Muscle of leg (tissue), 11 donors: ENCODE results near the gene RNF130. TPM values are rescaled to one million over a fixed set of nuclear protein-coding genes. Genes with fewer than 3 reads are reported as not detected.
A peak's percentile ranks its signal among the peaks of the same experiment; 100 is the strongest.

ENCODE experiments used
- DNase-seq: peaks from one replicate; pipeline ENCODE4 v3.0.0; 2013
- H3K27ac ChIP-seq: one replicate; pipeline ENCODE4 v1.5.1; 2013; ENCODE audit warnings: mild to moderate bottlenecking, low read length, control low read depth
- H3K27me3 ChIP-seq: one replicate; pipeline ENCODE4 v1.6.1; 2013; ENCODE audit warnings: low read length; ENCODE audit not compliant: control insufficient read depth, insufficient read depth
- H3K36me3 ChIP-seq: one replicate; pipeline ENCODE4 v1.6.1; 2013; ENCODE audit warnings: low read length; ENCODE audit not compliant: control insufficient read depth, insufficient read depth
- H3K4me1 ChIP-seq: one replicate; pipeline ENCODE4 v1.6.1; 2013; ENCODE audit warnings: low read length; ENCODE audit not compliant: control insufficient read depth, insufficient read depth
- H3K4me3 ChIP-seq: one replicate; pipeline ENCODE4 v1.5.1; 2013; ENCODE audit warnings: low read length, control low read depth
- H3K9me3 ChIP-seq: replicated peaks from 2 replicates; pipeline ENCODE4 v1.6.1; 2013; ENCODE audit warnings: low read depth, low read length; ENCODE audit not compliant: control insufficient read depth
- WGBS: methylation state at CpG from one replicate; pipeline ENCODE4 v1.1.5; 2013; ENCODE audit warnings: missing lambda C conversion rate; ENCODE audit not compliant: insufficient coverage; 5-methylcytosine and 5-hydroxymethylcytosine counted together
- polyA plus RNA-seq, 8 donors: library from polyadenylated mRNA; unstranded; fragments of 120-200 nt; gene quantifications; one replicate each; pipeline versions ENCODE4 v1.2.1 to v1.2.3, GENCODE V29; 2013; ENCODE audit warnings: inconsistent platforms in 1 of 8, low replicate concordance in 1 of 8; ENCODE audit not compliant: insufficient read length in 8 of 8, insufficient read depth in 1 of 8
- total RNA-seq: library from RNA; stranded (reverse); fragments of 120-200 nt; gene quantifications from one replicate; pipeline ENCODE4 v1.2.4, GENCODE V29; 2013

The RNF130 gene
- total and polyA plus RNA-seq, 9 donors, result 34.4 to 45.3 (median 37.0) TPM

- no peaks in the 10 kb centered on the region for H3K27me3 ChIP-seq
- H3K4me1 ChIP-seq, result no peaks in the 10 kb centered on the region
- no peaks in the 10 kb centered on the region for H3K36me3 ChIP-seq
- 80% methylated on average over 2 of the region's 4 CpGs for WGBS
- H3K9me3 ChIP-seq, result no peaks in the 10 kb centered on the region
- no peak overlapping the region for H3K4me3 ChIP-seq
- no peak overlapping the region for H3K27ac ChIP-seq
- DNase-seq, result no peak
Observed at GRCh38 chr5:180043377-180043776, 28.2 kb downstream of the RNF130 start.

- DNase-seq, result no peak
- H3K4me1 ChIP-seq, result no peaks in the 10 kb centered on the region
- H3K27ac ChIP-seq, result no peak overlapping the region
- H3K36me3 ChIP-seq, result peaks cover 10% of the 10 kb centered on the region
- no peak overlapping the region for H3K4me3 ChIP-seq
- peaks cover 3% of the 10 kb centered on the region for H3K9me3 ChIP-seq
- H3K27me3 ChIP-seq, result no peaks in the 10 kb centered on the region
- 93% methylated on average over 8 of the region's 15 CpGs for WGBS
Observed at GRCh38 chr5:180041301-180042274, 30.0 kb downstream of the RNF130 start.

GRCh38 chr5:180040287-180041214, 31.0 kb downstream of the RNF130 start:
- no peaks in the 10 kb centered on the region for H3K27me3 ChIP-seq
- 100% methylated on average over 2 of the region's 11 CpGs for WGBS
- no peak overlapping the region for H3K27ac ChIP-seq
- peaks cover 8% of the 10 kb centered on the region for H3K9me3 ChIP-seq
- DNase-seq, result no peak
- no peak overlapping the region for H3K4me3 ChIP-seq
- no peaks in the 10 kb centered on the region for H3K4me1 ChIP-seq
- H3K36me3 ChIP-seq, result peaks cover 15% of the 10 kb centered on the region

- Histone ChIP-seq H3K9me3 (peaks cover 16% of the 10 kb centered on the region), H3K4me1 (no peaks in the 10 kb centered on the region), H3K36me3 (peaks cover 20% of the 10 kb centered on the region), H3K27ac (no peak overlapping the region), H3K27me3 (no peaks in the 10 kb centered on the region), H3K4me3 (no peak overlapping the region)
- no peak for DNase-seq
- no CpG with 5 or more reads among the region's 5 CpGs for WGBS
Observed at GRCh38 chr5:180035206-180035931, 36.2 kb downstream of the RNF130 start.

- no peak for DNase-seq
- Histone ChIP-seq H3K4me3 (no peak overlapping the region), H3K4me1 (no peaks in the 10 kb centered on the region), H3K27me3 (no peaks in the 10 kb centered on the region), H3K36me3 (peaks cover 20% of the 10 kb centered on the region), H3K9me3 (peaks cover 16% of the 10 kb centered on the region), H3K27ac (no peak overlapping the region)
- no CpG with 5 or more reads among the region's 2 CpGs for WGBS
Observed at GRCh38 chr5:180034564-180034963, 37.0 kb downstream of the RNF130 start.

GRCh38 chr5:180027459-180028089, 44.0 kb downstream of the RNF130 start:
- H3K9me3 ChIP-seq, result no peaks in the 10 kb centered on the region
- no peak overlapping the region for H3K4me3 ChIP-seq
- 80% methylated on average over 13 of the region's 15 CpGs for WGBS
- H3K4me1 ChIP-seq, result no peaks in the 10 kb centered on the region
- H3K36me3 ChIP-seq, result no peaks in the 10 kb centered on the region
- no peaks in the 10 kb centered on the region for H3K27me3 ChIP-seq
- DNase-seq, result no peak
- H3K27ac ChIP-seq, result no peak overlapping the region

GRCh38 chr5:180026734-180027458, 44.7 kb downstream of the RNF130 start:
- H3K9me3 ChIP-seq, result no peaks in the 10 kb centered on the region
- no peak for DNase-seq
- H3K27ac ChIP-seq, result no peak overlapping the region
- no peaks in the 10 kb centered on the region for H3K4me1 ChIP-seq
- WGBS, result 68% methylated on average over 4 of the region's 5 CpGs
- no peaks in the 10 kb centered on the region for H3K36me3 ChIP-seq
- no peaks in the 10 kb centered on the region for H3K27me3 ChIP-seq
- no peak overlapping the region for H3K4me3 ChIP-seq

GRCh38 chr5:180026320-180026719, 45.2 kb downstream of the RNF130 start:
- Histone ChIP-seq H3K27me3 (no peaks in the 10 kb centered on the region), H3K4me1 (no peaks in the 10 kb centered on the region), H3K9me3 (no peaks in the 10 kb centered on the region), H3K27ac (no peak overlapping the region), H3K36me3 (no peaks in the 10 kb centered on the region), H3K4me3 (no peak overlapping the region)
- DNase-seq, result peak; percentile 30
- no CpG with 5 or more reads among the region's 4 CpGs for WGBS

- H3K36me3 ChIP-seq, result peaks cover 6% of the 10 kb centered on the region
- no peak for DNase-seq
- 96% methylated on average over 11 of the region's 12 CpGs for WGBS
- no peaks in the 10 kb centered on the region for H3K4me1 ChIP-seq
- H3K27me3 ChIP-seq, result no peaks in the 10 kb centered on the region
- H3K4me3 ChIP-seq, result no peak overlapping the region
- no peaks in the 10 kb centered on the region for H3K9me3 ChIP-seq
- no peak overlapping the region for H3K27ac ChIP-seq
Observed at GRCh38 chr5:180021900-180022299, 49.7 kb downstream of the RNF130 start.
